Measurements from ENCODE around the gene PDRG1.
"Not testable (repeated sequence)": the region's sequence is repeated elsewhere in the genome, so short reads cannot be mapped to it uniquely, and the experiment has no call there.

Gene PDRG1

GRCh38 chr20:31925631-31926030 lies 26.2 kb downstream of the PDRG1 start:
- no peak for DNase-seq

GRCh38 chr20:31924561-31924960 lies 27.3 kb downstream of the PDRG1 start:
- no peak for DNase-seq

- no peak for DNase-seq
Observed at GRCh38 chr20:31923388-31924331, 28.2 kb downstream of the PDRG1 start.

- no peak for DNase-seq
Observed at GRCh38 chr20:31922588-31922987, 29.3 kb downstream of the PDRG1 start.

- no peak for DNase-seq
Observed at GRCh38 chr20:31922181-31922580, 29.7 kb downstream of the PDRG1 start.

- not testable (repeated sequence) for DNase-seq
Observed at GRCh38 chr20:31921480-31921879, 30.4 kb downstream of the PDRG1 start.

- no peak for DNase-seq
Observed at GRCh38 chr20:31920275-31920855, 31.5 kb downstream of the PDRG1 start.

GRCh38 chr20:31919410-31920155 lies 32.3 kb downstream of the PDRG1 start:
- no peak for DNase-seq

- DNase-seq: no peak
Observed at GRCh38 chr20:31918466-31919105, 33.3 kb downstream of the PDRG1 start.

GRCh38 chr20:31917962-31918412 lies 33.9 kb downstream of the PDRG1 start:
- not testable (repeated sequence) for DNase-seq

GRCh38 chr20:31916708-31917107 lies 35.1 kb downstream of the PDRG1 start:
- no peak for DNase-seq

GRCh38 chr20:31915491-31916280 lies 36.2 kb downstream of the PDRG1 start:
- no peak for DNase-seq

GRCh38 chr20:31914170-31914569 lies 37.7 kb downstream of the PDRG1 start:
- no peak for DNase-seq

GRCh38 chr20:31913431-31914157 lies 38.3 kb downstream of the PDRG1 start:
- no peak for DNase-seq

GRCh38 chr20:31910071-31910803 lies 41.6 kb downstream of the PDRG1 start:
- DNase-seq: no peak

GRCh38 chr20:31909253-31910070 lies 42.4 kb downstream of the PDRG1 start:
- no peak for DNase-seq

- DNase-seq: no peak
Observed at GRCh38 chr20:31908424-31908823, 43.4 kb downstream of the PDRG1 start.

- no peak for DNase-seq
Observed at GRCh38 chr20:31908016-31908415, 43.8 kb downstream of the PDRG1 start.

GRCh38 chr20:31907046-31907445 lies 44.8 kb downstream of the PDRG1 start:
- DNase-seq: no peak

GRCh38 chr20:31906001-31906400 lies 45.8 kb downstream of the PDRG1 start:
- DNase-seq: no peak

Measured in T-helper 2 cell (primary cell).